B cell (primary cell): ENCODE data around the gene CCNH. TPM values are rescaled to one million over a fixed set of nuclear protein-coding genes. Genes with fewer than 3 reads are reported as not detected.

Experiments
- ATAC-seq: fragments of 200-7000 bp; cut with Tn5 transposase; one replicate; pipeline ENCODE4 v1.10.0; 2021; ENCODE audit warnings: low read depth, mild to moderate bottlenecking, moderate number of reproducible peaks, moderate library complexity
- CTCF ChIA-PET: fragments of 350-600 bp; sonication (Branson Sonifier 250); formaldehyde crosslinking; loops from one replicate; lab custom pipeline; 2021; ENCODE audit warnings: antibody characterized with exemption, inconsistent platforms; lab: Charles Lee
- POLR2A ChIA-PET: fragments of 350-600 bp; sonication (Branson Sonifier 250); formaldehyde crosslinking; loops from one replicate; lab custom pipeline; 2021; ENCODE audit warnings: antibody characterized with exemption; lab: Charles Lee
- DNase-seq: peaks from one replicate; pipeline ENCODE4 v3.0.0; 2013
- H2AFZ ChIP-seq: 2 replicates; pipeline ENCODE4 v1.6.1; 2012; ENCODE audit warnings: mild to moderate bottlenecking, low read depth, low read length; ENCODE audit not compliant: insufficient read depth, poor library complexity, severe bottlenecking
- H3K27ac ChIP-seq, 2 donors: 1 replicate in 1 of 2; 2 replicates in 1 of 2; pipeline ENCODE4 v1.5.1; 2012 to 2013; ENCODE audit warnings: low read length in 2 of 2, mild to moderate bottlenecking in 2 of 2, moderate library complexity in 1 of 2
- H3K27me3 ChIP-seq, 4 experiments: fragments of 200-600 bp in 1 of 4; sonication (generic) in 1 of 4; replicated peaks in 1 of 4; 1 replicate in 2 of 4; 2 replicates in 2 of 4; pipeline versions ENCODE4 v1.6.1 to v1.7.0; 2013 to 2016; ENCODE audit warnings: low read length in 3 of 4, mild to moderate bottlenecking in 2 of 4, mixed read lengths in 1 of 4, moderate library complexity in 1 of 4; ENCODE audit not compliant: insufficient read depth in 4 of 4, control insufficient read depth in 3 of 4; ENCODE audit errors: control extremely low read depth in 1 of 4
- H3K36me3 ChIP-seq, 2 experiments: replicated peaks in 1 of 2; 1 replicate in 1 of 2; 2 replicates in 1 of 2; pipeline versions ENCODE4 v1.6.1 to v1.7.1; 2013; ENCODE audit warnings: low read length in 1 of 2; ENCODE audit not compliant: insufficient read depth in 2 of 2, control insufficient read depth in 1 of 2; ENCODE audit errors: control extremely low read depth in 1 of 2, extremely low read depth in 1 of 2
- H3K4me1 ChIP-seq, 2 donors: fragments of 200-600 bp in 1 of 2; sonication (generic) in 1 of 2; 1 replicate in 1 of 2; 2 replicates in 1 of 2; pipeline versions ENCODE4 v1.5.1 to v1.6.1; 2013 to 2017; ENCODE audit warnings: low read length in 2 of 2; ENCODE audit not compliant: control insufficient read depth in 2 of 2, insufficient read depth in 2 of 2
- H3K4me2 ChIP-seq: replicated peaks from 2 replicates; pipeline ENCODE3; 2012; ENCODE audit warnings: mild to moderate bottlenecking, low read depth, low read length; ENCODE audit not compliant: poor library complexity, severe bottlenecking
- H3K4me3 ChIP-seq, 5 experiments: fragments of 200-600 bp in 1 of 5; sonication (generic) in 1 of 5; 1 replicate in 3 of 5; 2 replicates in 2 of 5; pipeline versions ENCODE4 v1.5.1 to v1.7.0; 2011 to 2016; ENCODE audit warnings: low read length in 4 of 5, mild to moderate bottlenecking in 4 of 5, low read depth in 2 of 5, control low read depth in 1 of 5, moderate library complexity in 1 of 5; ENCODE audit not compliant: insufficient read depth in 1 of 5; ENCODE audit errors: control extremely low read depth in 1 of 5, extremely low read depth in 1 of 5
- H3K79me2 ChIP-seq: fragments of 200-600 bp; sonication (generic); one replicate; pipeline ENCODE4 v1.6.0; 2016; ENCODE audit warnings: low read length; ENCODE audit not compliant: control insufficient read depth, insufficient read depth
- H3K9ac ChIP-seq: fragments of 200-600 bp; sonication (generic); 2 replicates; pipeline ENCODE4 v1.6.1; 2017; ENCODE audit warnings: mild to moderate bottlenecking, low read length, moderate library complexity
- H3K9me3 ChIP-seq, 3 donors: one replicate each; pipeline versions ENCODE4 v1.6.1 to v1.7.1; 2013; ENCODE audit warnings: low read length in 2 of 3; ENCODE audit not compliant: control insufficient read depth in 2 of 3, insufficient read depth in 1 of 3; ENCODE audit errors: control extremely low read depth in 1 of 3
- H4K20me1 ChIP-seq: 2 replicates; pipeline ENCODE4 v1.6.0; 2012; ENCODE audit warnings: mild to moderate bottlenecking, low read length; ENCODE audit not compliant: insufficient read depth, control insufficient read depth, poor library complexity, severe bottlenecking
- H3K27ac Mint-ChIP-seq: one replicate; pipeline ENCODE4 v1.8.0; 2021; ENCODE audit warnings: mixed read lengths
- H3K27me3 Mint-ChIP-seq: one replicate; pipeline ENCODE4 v1.8.0; 2021; ENCODE audit warnings: mixed read lengths
- H3K4me1 Mint-ChIP-seq: one replicate; pipeline ENCODE4 v1.8.0; 2021; ENCODE audit warnings: mixed read lengths
- H3K4me3 Mint-ChIP-seq: one replicate; pipeline ENCODE4 v1.8.0; 2021; ENCODE audit warnings: mixed read lengths
- H3K9me3 Mint-ChIP-seq: one replicate; pipeline ENCODE4 v1.8.0; 2022; ENCODE audit warnings: mixed read lengths; ENCODE audit not compliant: insufficient read depth
- EZH2 ChIP-seq: IDR thresholded peaks from 2 replicates; pipeline ENCODE4 v1.6.1; 2012; ENCODE audit warnings: borderline replicate concordance, low read depth, mild to moderate bottlenecking, moderate library complexity, low read length; ENCODE audit not compliant: insufficient read depth, poor library complexity, severe bottlenecking
- WGBS: methylation state at CpG from one replicate; pipeline ENCODE4 v1.1.5; 2013; ENCODE audit warnings: missing lambda C conversion rate; ENCODE audit not compliant: insufficient coverage; 5-methylcytosine and 5-hydroxymethylcytosine counted together
- intact Hi-C: fragments of 100-400 bp; cut with micrococcal nuclease; formaldehyde crosslinking; loops from one replicate; pipeline ENCODE4 v1.10.0; 2022
- polyA plus RNA-seq: library from polyadenylated mRNA; depleted of rRNA; stranded (reverse); fragments of >200 nt; gene quantifications from 2 replicates; pipeline ENCODE4 v1.2.3, GENCODE V29; 2012
- total RNA-seq, 2 donors: library from RNA; stranded (reverse); fragments of 120-200 nt in 1 of 2; gene quantifications; 1 replicate in 1 of 2; 2 replicates in 1 of 2; pipeline versions ENCODE4 v1.2.3 to v1.2.4, GENCODE V29; 2013 to 2022
- TF ChIP-seq, protein P1 (sequence below): fragments of 200-600 bp; IDR thresholded peaks from one replicate; pipeline ENCODE4 v1.8.0; 2022; ENCODE audit warnings: antibody characterized with exemption, mild to moderate bottlenecking

CCNH gene
- total and polyA plus RNA-seq, 2 donors (not counting 1 experiment from before 2014, with no cell fraction given): 59.2 to 120 TPM

DNA sequence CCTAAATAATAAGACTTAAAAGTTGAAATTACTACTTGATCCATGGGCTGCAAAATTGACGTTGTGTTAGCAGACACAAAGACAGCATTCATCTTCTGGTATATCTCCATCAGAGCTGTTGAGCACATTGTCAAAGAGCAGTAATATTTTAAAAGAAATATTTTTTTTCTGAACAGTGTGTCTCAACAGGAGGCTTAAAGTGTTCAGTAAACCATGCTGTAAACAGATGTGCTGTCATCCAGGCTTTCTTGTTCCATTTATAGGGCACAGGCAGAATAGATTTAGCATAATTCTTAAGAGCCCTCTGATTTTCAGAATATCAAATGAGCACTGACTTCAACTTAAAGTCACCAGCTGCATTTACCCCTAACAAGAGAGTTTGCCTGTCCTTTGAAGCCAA is 29.7 kb upstream of the CCNH start:
- H3K27ac Mint-ChIP-seq: no peak overlapping the region
- WGBS: no CpG with 5 or more reads among the region's 1 CpG

DNA sequence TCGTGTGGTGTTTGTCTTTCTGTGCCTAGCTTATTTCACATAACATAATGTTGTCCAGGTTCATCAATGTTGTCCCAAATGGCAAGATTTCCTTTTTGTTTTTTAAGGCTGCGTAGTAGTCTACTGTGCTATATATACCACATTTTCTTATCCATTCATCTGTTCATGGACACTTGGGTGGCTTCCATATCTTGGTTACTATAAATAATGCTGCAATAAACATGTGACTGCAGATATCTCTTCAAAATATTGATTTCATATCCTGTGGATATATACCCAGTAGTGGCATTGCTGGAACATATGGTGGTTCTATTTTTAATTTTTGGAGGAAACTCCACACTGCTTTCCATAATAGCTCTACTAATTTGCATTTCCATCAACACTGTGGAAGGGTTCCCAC is 25.5 kb upstream of the CCNH start:
- CTCF ChIA-PET: no interaction called here
- Mint-ChIP-seq H3K27ac (no peak overlapping the region), H3K27me3 (peaks cover 15% of the 10 kb centered on the region), H3K9me3 (no peaks in the 10 kb centered on the region), H3K4me3 (no peak overlapping the region), H3K4me1 (no peaks in the 10 kb centered on the region)
- Histone ChIP-seq H3K4me3 (no peak overlapping the region), H3K27ac (no peak overlapping the region), H3K79me2 (no peaks in the 10 kb centered on the region), H3K27me3 (peaks cover 0 to 3% (median 0%) of the 10 kb centered on the region in 4 experiments), H3K4me2 (no peak overlapping the region), H3K4me1 (no peaks in the 10 kb centered on the region), H3K9ac (no peak overlapping the region), H4K20me1 (no peaks in the 10 kb centered on the region), H3K9me3 (peaks cover 0 to 5% (median 0%) of the 10 kb centered on the region in 3 donors), H3K36me3 (no peaks in the 10 kb centered on the region), H2AFZ (no peak overlapping the region)
- TF ChIP-seq, protein P1, sequence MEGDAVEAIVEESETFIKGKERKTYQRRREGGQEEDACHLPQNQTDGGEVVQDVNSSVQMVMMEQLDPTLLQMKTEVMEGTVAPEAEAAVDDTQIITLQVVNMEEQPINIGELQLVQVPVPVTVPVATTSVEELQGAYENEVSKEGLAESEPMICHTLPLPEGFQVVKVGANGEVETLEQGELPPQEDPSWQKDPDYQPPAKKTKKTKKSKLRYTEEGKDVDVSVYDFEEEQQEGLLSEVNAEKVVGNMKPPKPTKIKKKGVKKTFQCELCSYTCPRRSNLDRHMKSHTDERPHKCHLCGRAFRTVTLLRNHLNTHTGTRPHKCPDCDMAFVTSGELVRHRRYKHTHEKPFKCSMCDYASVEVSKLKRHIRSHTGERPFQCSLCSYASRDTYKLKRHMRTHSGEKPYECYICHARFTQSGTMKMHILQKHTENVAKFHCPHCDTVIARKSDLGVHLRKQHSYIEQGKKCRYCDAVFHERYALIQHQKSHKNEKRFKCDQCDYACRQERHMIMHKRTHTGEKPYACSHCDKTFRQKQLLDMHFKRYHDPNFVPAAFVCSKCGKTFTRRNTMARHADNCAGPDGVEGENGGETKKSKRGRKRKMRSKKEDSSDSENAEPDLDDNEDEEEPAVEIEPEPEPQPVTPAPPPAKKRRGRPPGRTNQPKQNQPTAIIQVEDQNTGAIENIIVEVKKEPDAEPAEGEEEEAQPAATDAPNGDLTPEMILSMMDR: no peak
- no peak for TF ChIP-seq EZH2
- no CpG with 5 or more reads among the region's 2 CpGs for WGBS
- POLR2A ChIA-PET: no interaction called here
- intact Hi-C loops: no loop called here
- DNase-seq: no peak
- ATAC-seq: no peak

More for the DNA sequence above, 29.7 kb upstream of the CCNH start:
- H3K9ac ChIP-seq: no peak overlapping the region
- ChIA-PET POLR2A (no interaction called here), CTCF (no interaction called here)
- ATAC-seq (no peak), DNase-seq (no peak)
- no peaks in the 10 kb centered on the region for H3K4me1 ChIP-seq
- no peak overlapping the region for H3K27ac ChIP-seq
- no peaks in the 10 kb centered on the region for H3K4me1 Mint-ChIP-seq
- H4K20me1 ChIP-seq: no peaks in the 10 kb centered on the region
- intact Hi-C loops: no loop called here
- H2AFZ ChIP-seq: no peak overlapping the region
- no peaks in the 10 kb centered on the region for H3K36me3 ChIP-seq
- peaks cover 23% of the 10 kb centered on the region for H3K27me3 Mint-ChIP-seq
- H3K4me3 Mint-ChIP-seq: no peak overlapping the region
- no peak overlapping the region for H3K4me2 ChIP-seq
- TF ChIP-seq, protein P1: no peak
- no peak for TF ChIP-seq EZH2
- H3K79me2 ChIP-seq: no peaks in the 10 kb centered on the region
- H3K4me3 ChIP-seq: no peak overlapping the region
- H3K27me3 ChIP-seq: peaks cover 0 to 4% (median 2%) of the 10 kb centered on the region in 4 experiments
- no peaks in the 10 kb centered on the region for H3K9me3 Mint-ChIP-seq
- peaks cover 0 to 5% (median 0%) of the 10 kb centered on the region in 3 donors for H3K9me3 ChIP-seq
